Activated CD8-positive, alpha-beta memory T cell treated with anti-CD3 and anti-CD28 coated beads for 4 hours (primary cell): ENCODE data around the gene DBNDD1.

Source experiments
- DNase-seq, 2 donors: peaks; one replicate each; pipeline ENCODE4 v3.0.0-alpha.2; 2020; ENCODE audit warnings: low read depth in 2 of 2

DBNDD1 gene

GRCh38 chr16:89962754-89963498 lies 56.3 kb downstream of the DBNDD1 start:
- DNase-seq, result no peak

- no peak for DNase-seq
These were observed 57.3 kb downstream of the DBNDD1 start for GRCh38 chr16:89961920-89962319.

GRCh38 chr16:89960966-89961365 lies 58.3 kb downstream of the DBNDD1 start:
- DNase-seq, result no peak

DNA sequence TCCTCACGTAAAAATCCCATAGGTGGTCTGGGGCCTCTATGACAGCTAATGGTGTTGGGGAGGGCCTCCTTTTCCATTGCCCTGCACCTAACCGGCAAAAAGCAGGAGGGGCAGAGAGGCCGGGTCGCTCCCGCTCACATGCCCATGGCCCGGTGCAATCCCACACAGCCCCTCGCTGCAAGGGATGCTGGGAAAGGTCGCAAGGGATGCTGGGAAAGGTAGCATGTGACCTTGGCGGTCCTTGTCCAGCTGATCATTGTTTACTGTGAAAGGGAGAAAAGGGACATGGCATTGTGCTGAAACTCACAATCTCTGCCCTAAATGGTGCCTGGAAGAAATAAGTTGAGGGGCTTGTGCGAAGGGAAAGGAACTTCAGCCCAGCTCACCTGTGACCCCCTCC lies 60.7 kb downstream of the DBNDD1 start:
- no peak for DNase-seq

- DNase-seq, result no peak
These were observed 61.2 kb downstream of the DBNDD1 start for GRCh38 chr16:89958068-89958467.

GRCh38 chr16:89957216-89957785 lies 62.0 kb downstream of the DBNDD1 start:
- DNase-seq, result no peak

GRCh38 chr16:89956505-89957215 lies 62.6 kb downstream of the DBNDD1 start:
- DNase-seq, result no peak

- DNase-seq, result no peak
These were observed 64.1 kb downstream of the DBNDD1 start for GRCh38 chr16:89955001-89955685.
